Measurements from ENCODE around the gene SCMH1.

DNA sequence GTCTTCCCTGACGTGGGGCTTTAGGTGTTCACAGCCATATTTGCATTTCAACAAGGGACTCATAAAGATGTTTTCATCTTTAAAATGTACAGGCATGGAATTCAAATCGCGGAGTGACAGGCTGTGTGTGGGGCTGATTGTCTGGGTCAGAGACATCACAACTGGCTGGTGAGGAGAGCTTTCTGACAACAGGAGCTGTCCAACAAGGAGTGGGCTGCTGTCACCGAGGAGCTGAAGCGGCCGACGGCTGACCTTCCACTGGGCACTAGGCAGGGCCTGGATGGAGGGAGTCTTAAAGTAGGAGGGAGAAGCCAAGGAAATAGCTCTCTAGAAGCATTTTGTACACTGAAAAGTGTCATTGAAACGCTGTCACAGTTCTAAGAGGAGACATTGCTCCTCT lies 30.5 kb upstream of the SCMH1 start:
- no peak for TF ChIP-seq EZH2phosphoT487 (IDR thresholded peaks at IDR 0.05; ENCODE audit: borderline replicate concordance, low read length)
- TF ChIP-seq, protein P1, sequence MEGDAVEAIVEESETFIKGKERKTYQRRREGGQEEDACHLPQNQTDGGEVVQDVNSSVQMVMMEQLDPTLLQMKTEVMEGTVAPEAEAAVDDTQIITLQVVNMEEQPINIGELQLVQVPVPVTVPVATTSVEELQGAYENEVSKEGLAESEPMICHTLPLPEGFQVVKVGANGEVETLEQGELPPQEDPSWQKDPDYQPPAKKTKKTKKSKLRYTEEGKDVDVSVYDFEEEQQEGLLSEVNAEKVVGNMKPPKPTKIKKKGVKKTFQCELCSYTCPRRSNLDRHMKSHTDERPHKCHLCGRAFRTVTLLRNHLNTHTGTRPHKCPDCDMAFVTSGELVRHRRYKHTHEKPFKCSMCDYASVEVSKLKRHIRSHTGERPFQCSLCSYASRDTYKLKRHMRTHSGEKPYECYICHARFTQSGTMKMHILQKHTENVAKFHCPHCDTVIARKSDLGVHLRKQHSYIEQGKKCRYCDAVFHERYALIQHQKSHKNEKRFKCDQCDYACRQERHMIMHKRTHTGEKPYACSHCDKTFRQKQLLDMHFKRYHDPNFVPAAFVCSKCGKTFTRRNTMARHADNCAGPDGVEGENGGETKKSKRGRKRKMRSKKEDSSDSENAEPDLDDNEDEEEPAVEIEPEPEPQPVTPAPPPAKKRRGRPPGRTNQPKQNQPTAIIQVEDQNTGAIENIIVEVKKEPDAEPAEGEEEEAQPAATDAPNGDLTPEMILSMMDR (IDR thresholded peaks at IDR 0.05; ENCODE audit: low read depth, low read length, poor library complexity, severe bottlenecking) = no peak
